ENCODE results near the gene WDR18. TPM values are rescaled to one million over a fixed set of nuclear protein-coding genes. Genes with fewer than 3 reads are reported as not detected.

WDR18 gene
- total RNA-seq, 1 donor from 2014 or later, result 20.7 TPM

- intact Hi-C loops (cut with DNase I), result loop anchor here (1.0 kb wide), 1 partner anchor 80 kb away; no protein-coding TSS in a partner anchor
- no peak for ATAC-seq
- no peak for DNase-seq (ENCODE audit: missing footprints)
Measured at GRCh38 chr19:1000591-1001537, 16.7 kb downstream of the WDR18 start.

- DNase-seq (ENCODE audit: missing footprints) (peak; percentile 92), ATAC-seq (peak; percentile 73)
- intact Hi-C loops (cut with DNase I), result loop anchor here (1.0 kb wide), 1 partner anchor 80 kb away; no protein-coding TSS in a partner anchor
Measured at GRCh38 chr19:1001538-1002166, 17.5 kb downstream of the WDR18 start.

DNA sequence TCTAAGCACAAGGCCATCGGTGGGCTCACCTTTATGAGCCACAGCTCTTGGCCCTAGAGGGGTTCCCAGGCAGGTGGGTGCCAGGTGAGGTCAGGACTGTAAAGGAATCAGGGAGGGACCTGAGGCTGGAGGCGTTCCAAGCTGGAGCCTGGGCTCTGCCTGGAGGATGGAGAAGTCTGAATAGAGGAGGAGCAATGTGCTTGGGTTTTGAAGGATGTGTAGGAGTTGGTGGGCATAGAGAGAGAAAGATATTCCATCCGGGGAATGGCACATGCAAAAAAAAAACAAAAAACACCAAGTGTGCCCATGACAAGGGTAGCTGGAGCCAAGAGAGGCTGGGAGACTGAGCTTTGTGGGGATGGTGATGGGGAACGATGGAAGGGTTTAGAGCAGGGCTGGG, 18.5 kb downstream of the WDR18 start:
- DNase-seq (ENCODE audit: missing footprints) (no peak), ATAC-seq (no peak)
- intact Hi-C loops (cut with DNase I), result no loop called here

- intact Hi-C loops (cut with DNase I), result no loop called here
- DNase-seq (ENCODE audit: missing footprints) (no peak), ATAC-seq (no peak)
Measured at GRCh38 chr19:1003283-1003682, 19.1 kb downstream of the WDR18 start.

- ATAC-seq (no peak), DNase-seq (ENCODE audit: missing footprints) (no peak)
- intact Hi-C loops (cut with DNase I), result no loop called here
Measured at GRCh38 chr19:1004204-1004802, 20.2 kb downstream of the WDR18 start.

DNA sequence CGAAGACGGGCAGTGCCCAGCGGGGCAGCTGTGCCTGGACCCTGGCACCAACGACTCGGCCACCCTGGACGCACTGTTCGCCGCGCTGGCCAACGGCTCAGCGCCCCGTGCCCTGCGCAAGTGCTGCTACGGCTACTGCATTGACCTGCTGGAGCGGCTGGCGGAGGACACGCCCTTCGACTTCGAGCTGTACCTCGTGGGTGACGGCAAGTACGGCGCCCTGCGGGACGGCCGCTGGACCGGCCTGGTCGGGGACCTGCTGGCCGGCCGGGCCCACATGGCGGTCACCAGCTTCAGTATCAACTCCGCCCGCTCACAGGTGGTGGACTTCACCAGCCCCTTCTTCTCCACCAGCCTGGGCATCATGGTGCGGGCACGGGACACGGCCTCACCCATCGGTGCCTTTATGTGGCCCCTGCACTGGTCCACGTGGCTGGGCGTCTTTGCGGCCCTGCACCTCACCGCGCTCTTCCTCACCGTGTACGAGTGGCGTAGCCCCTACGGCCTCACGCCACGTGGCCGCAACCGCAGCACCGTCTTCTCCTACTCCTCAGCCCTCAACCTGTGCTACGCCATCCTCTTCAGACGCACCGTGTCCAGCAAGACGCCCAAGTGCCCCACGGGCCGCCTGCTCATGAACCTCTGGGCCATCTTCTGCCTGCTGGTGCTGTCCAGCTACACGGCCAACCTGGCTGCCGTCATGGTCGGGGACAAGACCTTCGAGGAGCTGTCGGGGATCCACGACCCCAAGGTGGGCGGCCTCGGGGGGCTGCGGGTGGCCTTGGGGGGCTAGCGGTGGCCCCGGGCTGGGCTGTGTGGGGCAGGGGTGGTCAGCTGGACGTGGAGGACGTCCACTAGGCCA, 20.9 kb downstream of the WDR18 start:
- DNase-seq (ENCODE audit: missing footprints), result no peak
- intact Hi-C loops (cut with DNase I), result no loop called here
- ATAC-seq, result no peak

GRCh38 chr19:1006711-1007398, 22.7 kb downstream of the WDR18 start:
- intact Hi-C loops (cut with DNase I), result no loop called here
- DNase-seq (ENCODE audit: missing footprints), result no peak
- ATAC-seq, result no peak

DNA sequence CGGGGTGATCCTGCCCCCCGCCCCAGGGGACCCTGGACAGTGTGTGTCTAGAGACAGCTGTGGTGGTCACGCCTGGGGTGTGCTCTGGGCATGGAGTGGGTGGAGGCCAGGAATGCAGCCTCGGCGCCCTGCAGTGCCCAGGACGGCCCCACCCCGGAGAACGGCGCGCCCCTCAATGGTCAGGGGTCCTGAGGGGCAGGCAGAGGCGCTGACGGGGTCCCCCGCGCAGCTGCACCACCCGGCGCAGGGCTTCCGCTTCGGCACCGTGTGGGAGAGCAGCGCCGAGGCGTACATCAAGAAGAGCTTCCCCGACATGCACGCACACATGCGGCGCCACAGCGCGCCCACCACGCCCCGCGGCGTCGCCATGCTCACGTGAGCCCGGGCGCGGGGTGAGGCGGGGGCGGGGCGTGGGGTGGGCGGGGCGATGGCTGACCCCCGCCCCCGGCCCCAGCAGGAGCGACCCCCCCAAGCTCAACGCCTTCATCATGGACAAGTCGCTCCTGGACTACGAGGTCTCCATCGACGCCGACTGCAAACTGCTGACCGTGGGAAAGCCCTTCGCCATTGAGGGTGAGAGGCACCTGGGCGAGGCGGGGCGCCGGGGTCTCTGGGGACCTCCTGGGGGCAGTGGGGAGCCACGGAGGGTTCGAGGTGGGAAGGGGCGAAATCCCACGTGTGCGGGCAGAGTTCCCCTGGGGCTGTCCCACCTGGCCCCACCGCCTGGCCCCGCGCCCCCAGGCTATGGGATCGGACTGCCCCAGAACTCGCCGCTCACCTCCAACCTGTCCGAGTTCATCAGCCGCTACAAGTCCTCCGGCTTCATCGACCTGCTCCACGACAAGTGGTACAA, 23.5 kb downstream of the WDR18 start:
- ATAC-seq, result no peak
- intact Hi-C loops (cut with DNase I), result no loop called here
- DNase-seq (ENCODE audit: missing footprints), result no peak

GRCh38 chr19:1008268-1009040, 24.3 kb downstream of the WDR18 start:
- DNase-seq (ENCODE audit: missing footprints) (no peak), ATAC-seq (no peak)
- intact Hi-C loops (cut with DNase I), result no loop called here

DNA sequence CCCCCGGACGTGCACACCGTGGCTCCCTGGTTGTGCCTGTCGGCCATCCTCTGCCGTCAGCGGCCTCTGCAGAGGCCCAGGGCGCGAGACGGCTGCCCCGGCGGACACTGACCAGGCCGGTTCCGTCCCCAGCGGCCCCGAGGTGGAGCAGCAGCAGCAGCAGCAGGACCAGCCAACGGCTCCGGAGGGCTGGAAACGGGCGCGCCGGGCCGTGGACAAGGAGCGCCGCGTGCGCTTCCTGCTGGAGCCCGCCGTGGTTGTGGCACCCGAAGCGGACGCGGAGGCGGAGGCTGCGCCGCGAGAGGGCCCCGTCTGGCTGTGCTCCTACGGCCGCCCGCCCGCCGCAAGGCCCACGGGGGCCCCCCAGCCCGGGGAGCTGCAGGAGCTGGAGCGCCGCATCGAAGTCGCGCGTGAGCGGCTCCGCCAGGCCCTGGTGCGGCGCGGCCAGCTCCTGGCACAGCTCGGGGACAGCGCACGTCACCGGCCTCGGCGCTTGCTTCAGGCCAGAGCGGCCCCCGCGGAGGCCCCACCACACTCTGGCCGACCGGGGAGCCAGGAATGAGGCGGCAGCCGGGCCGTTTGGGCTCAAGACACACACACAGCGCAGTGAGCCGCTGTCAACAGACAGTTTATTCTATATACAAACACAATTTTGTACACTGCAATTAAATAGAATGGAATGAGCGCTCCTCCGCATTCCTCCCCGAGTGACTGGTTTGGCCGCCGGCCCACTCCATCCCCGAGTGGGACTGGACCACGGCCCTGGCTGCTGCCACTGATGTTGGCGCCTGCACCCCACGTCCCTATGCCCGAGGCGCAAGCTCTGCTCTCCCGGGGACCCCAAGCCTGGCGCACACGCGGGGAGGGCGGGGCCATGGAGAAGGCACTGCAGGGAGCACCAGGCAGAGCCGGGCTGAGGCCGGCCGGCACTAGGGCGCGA, 25.2 kb downstream of the WDR18 start:
- intact Hi-C loops (cut with DNase I), result no loop called here
- DNase-seq (ENCODE audit: missing footprints), result no peak
- peak; percentile 51 for ATAC-seq

- intact Hi-C loops (cut with DNase I), result no loop called here
- DNase-seq (ENCODE audit: missing footprints) (no peak), ATAC-seq (no peak)
Measured at GRCh38 chr19:1009981-1010538, 25.9 kb downstream of the WDR18 start.

DNA sequence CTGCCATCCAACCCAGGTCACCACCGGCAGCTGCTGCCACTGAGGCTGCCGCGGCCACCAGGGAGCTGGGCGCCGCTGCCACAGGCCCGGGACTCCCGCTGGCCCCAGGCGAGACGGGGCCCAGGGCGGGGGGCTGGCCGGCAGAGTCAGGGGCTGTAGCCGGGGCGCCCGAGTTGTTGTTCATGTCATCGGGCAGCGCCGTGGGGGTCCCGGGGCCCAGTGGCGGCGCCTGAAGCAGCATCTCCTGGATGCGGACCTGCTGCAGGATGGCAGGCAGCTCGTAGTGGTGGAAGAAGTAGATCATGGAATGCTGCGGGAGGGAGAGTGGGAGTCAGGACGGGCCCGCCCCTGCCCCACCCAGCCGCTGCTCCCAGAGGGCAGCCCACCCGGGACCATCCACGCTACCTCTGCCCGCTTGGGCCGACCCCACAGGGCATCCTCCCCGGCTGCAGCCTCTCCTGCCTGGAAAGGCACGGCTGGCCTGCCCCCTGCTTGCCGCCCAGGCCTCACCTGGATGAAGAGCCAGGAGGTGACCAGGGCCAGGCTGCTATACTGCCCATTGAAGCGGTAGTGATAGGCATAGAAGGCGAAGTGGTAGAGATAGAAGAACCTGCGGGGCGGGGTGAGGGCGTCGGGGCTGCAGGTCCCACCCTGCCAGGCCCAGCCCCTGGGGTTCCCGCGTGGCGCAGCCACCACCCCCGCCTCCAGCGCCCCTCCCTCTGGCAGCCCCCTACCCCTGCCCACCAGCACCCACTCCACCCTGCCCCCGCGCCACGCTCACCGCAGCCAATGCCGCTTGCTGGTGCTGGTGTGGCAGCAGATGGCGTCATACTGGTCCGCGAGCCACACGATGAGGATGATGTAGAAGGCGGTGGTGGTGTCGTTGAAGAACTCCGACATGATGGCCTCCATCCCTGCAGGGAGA, 26.7 kb downstream of the WDR18 start:
- DNase-seq (ENCODE audit: missing footprints), result no peak
- no peak for ATAC-seq
- intact Hi-C loops (cut with DNase I), result no loop called here

GRCh38 chr19:1011831-1012333, 27.7 kb downstream of the WDR18 start:
- no peak for DNase-seq (ENCODE audit: missing footprints)
- no peak for ATAC-seq

GRCh38 chr19:1012334-1012733, 28.2 kb downstream of the WDR18 start:
- intact Hi-C loops (cut with DNase I), result no loop called here
- ATAC-seq (no peak), DNase-seq (ENCODE audit: missing footprints) (no peak)

More at GRCh38 chr19:1011831-1012333, 27.7 kb downstream of the WDR18 start:
- intact Hi-C loops (cut with DNase I), result no loop called here

Data from Right ventricle myocardium inferior (tissue), 1 donor.